HAP-1 (cell line): ENCODE results near the gene SDC3.

ENCODE experiments used
- DNase-seq, 2 experiments: peaks; one replicate each; pipeline ENCODE4 v3.0.0-alpha.2; 2016 to 2020; ENCODE audit warnings: low spot score in 2 of 2
- H3K27me3 ChIP-seq: fragments of 250-450 bp; sonication (Bioruptor Pico); 2 replicates; pipeline ENCODE4 v1.5.1; 2020; ENCODE audit warnings: low read depth, mild to moderate bottlenecking, moderate library complexity
- H3K36me3 ChIP-seq: fragments of 250-450 bp; sonication (Bioruptor Pico); replicated peaks from 2 replicates; pipeline ENCODE4 v1.5.1; 2020; ENCODE audit warnings: mild to moderate bottlenecking
- H3K4me1 ChIP-seq: fragments of 250-450 bp; sonication (Bioruptor Pico); 2 replicates; pipeline ENCODE4 v1.5.1; 2020; ENCODE audit warnings: mild to moderate bottlenecking
- H3K4me3 ChIP-seq: fragments of 250-450 bp; sonication (Bioruptor Pico); 2 replicates; pipeline ENCODE4 v1.5.1; 2020; ENCODE audit warnings: mild to moderate bottlenecking, moderate library complexity
- H3K9me3 ChIP-seq: fragments of 250-450 bp; sonication (Bioruptor Pico); 2 replicates; pipeline ENCODE4 v1.5.1; 2020; ENCODE audit warnings: mild to moderate bottlenecking, moderate library complexity
- in situ Hi-C: fragments of 300-500 bp; cut with MboI; formaldehyde crosslinking; loops from 3 replicates; pipeline ENCODE4 v1.14.3; 2020; ENCODE audit warnings: low sequenced_read_pairs, inconsistent platforms, mixed read lengths

Gene SDC3

GRCh38 chr1:30916296-30916695, 7.7 kb upstream of the SDC3 start:
- no peak for DNase-seq
- H3K27me3 ChIP-seq, result no peaks in the 10 kb centered on the region
- in situ Hi-C loops, result loop anchor here (25.0 kb wide), 1 partner anchor 1679 kb away; the partner anchor contains the start of genes MECR and PTPRU
- no peaks in the 10 kb centered on the region for H3K9me3 ChIP-seq
- peaks cover 4% of the 10 kb centered on the region; the same call in 1 of the 2 replicates for H3K4me1 ChIP-seq
- H3K4me3 ChIP-seq, result no peak overlapping the region
- H3K36me3 ChIP-seq, result no peaks in the 10 kb centered on the region

- no peak for DNase-seq
- peaks cover 4% of the 10 kb centered on the region; the same call in 1 of the 2 replicates for H3K4me1 ChIP-seq
- no peaks in the 10 kb centered on the region for H3K9me3 ChIP-seq
- no peaks in the 10 kb centered on the region for H3K27me3 ChIP-seq
- in situ Hi-C loops, result loop anchor here (25.0 kb wide), 1 partner anchor 1678 kb away; the partner anchor contains the start of genes MECR and PTPRU
- no peak overlapping the region for H3K4me3 ChIP-seq
- no peaks in the 10 kb centered on the region for H3K36me3 ChIP-seq
These were observed 7.1 kb upstream of the SDC3 start for GRCh38 chr1:30915491-30916230.

GRCh38 chr1:30914931-30915330, 6.4 kb upstream of the SDC3 start:
- H3K9me3 ChIP-seq, result no peaks in the 10 kb centered on the region
- in situ Hi-C loops, result loop anchor here (5.0 to 25.0 kb wide), 3 partner anchors 113 to 1678 kb away; partner anchors contain the start of genes MECR and PTPRU
- no peak for DNase-seq
- H3K36me3 ChIP-seq, result no peaks in the 10 kb centered on the region
- no peak overlapping the region for H3K4me3 ChIP-seq
- H3K4me1 ChIP-seq, result peaks cover 4% of the 10 kb centered on the region; the same call in 1 of the 2 replicates
- H3K27me3 ChIP-seq, result no peaks in the 10 kb centered on the region

GRCh38 chr1:30914587-30914922, 6.0 kb upstream of the SDC3 start:
- in situ Hi-C loops, result loop anchor here (5.0 to 25.0 kb wide), 3 partner anchors 112 to 1677 kb away; partner anchors contain the start of genes MECR and PTPRU
- H3K4me3 ChIP-seq, result no peak overlapping the region

GRCh38 chr1:30912913-30913652, 4.5 kb upstream of the SDC3 start:
- Histone ChIP-seq H3K9me3 (no peaks in the 10 kb centered on the region), H3K4me1 (peaks cover 3% of the 10 kb centered on the region; the same call in 1 of the 2 replicates), H3K4me3 (no peak overlapping the region), H3K36me3 (no peaks in the 10 kb centered on the region), H3K27me3 (no peaks in the 10 kb centered on the region)
- DNase-seq, result no peak
- in situ Hi-C loops, result loop anchor here (5.0 to 25.0 kb wide), 3 partner anchors 111 to 1676 kb away; partner anchors contain the start of genes MECR and PTPRU

More at GRCh38 chr1:30914587-30914922, 6.0 kb upstream of the SDC3 start:
- H3K4me1 ChIP-seq, result peaks cover 3% of the 10 kb centered on the region; the same call in 1 of the 2 replicates
- H3K36me3 ChIP-seq, result no peaks in the 10 kb centered on the region
- no peaks in the 10 kb centered on the region for H3K9me3 ChIP-seq
- no peaks in the 10 kb centered on the region for H3K27me3 ChIP-seq
- no peak for DNase-seq

GRCh38 chr1:30912224-30912623, 3.7 kb upstream of the SDC3 start:
- Histone ChIP-seq H3K4me1 (peaks cover 3% of the 10 kb centered on the region; the same call in 1 of the 2 replicates), H3K4me3 (no peak overlapping the region)
- in situ Hi-C loops, result loop anchor here (5.0 to 25.0 kb wide), 3 partner anchors 110 to 1675 kb away; partner anchors contain the start of genes MECR and PTPRU

GRCh38 chr1:30911059-30911954, 2.7 kb upstream of the SDC3 start:
- in situ Hi-C loops, result loop anchor here (5.0 to 25.0 kb wide), 3 partner anchors 109 to 1674 kb away; partner anchors contain the start of genes MECR and PTPRU

More at GRCh38 chr1:30912224-30912623, 3.7 kb upstream of the SDC3 start:
- DNase-seq, result no peak
- Histone ChIP-seq H3K27me3 (no peaks in the 10 kb centered on the region), H3K36me3 (no peaks in the 10 kb centered on the region), H3K9me3 (no peaks in the 10 kb centered on the region)

GRCh38 chr1:30909365-30910068, 959 bp upstream of the SDC3 start:
- Histone ChIP-seq H3K36me3 (no peaks in the 10 kb centered on the region), H3K4me1 (peaks cover 3% of the 10 kb centered on the region; the same call in 1 of the 2 replicates), H3K4me3 (no peak overlapping the region; the same call in 1 of the 2 replicates), H3K9me3 (no peaks in the 10 kb centered on the region), H3K27me3 (no peaks in the 10 kb centered on the region)
- in situ Hi-C loops, result loop anchor here (5.0 to 25.0 kb wide), 3 partner anchors 107 to 1672 kb away; partner anchors contain the start of genes MECR and PTPRU
- peak in 1 of 2 experiments; percentile 32 for DNase-seq

More at GRCh38 chr1:30911059-30911954, 2.7 kb upstream of the SDC3 start:
- Histone ChIP-seq H3K4me1 (peaks cover 3% of the 10 kb centered on the region; the same call in 1 of the 2 replicates), H3K27me3 (no peaks in the 10 kb centered on the region), H3K9me3 (no peaks in the 10 kb centered on the region), H3K4me3 (no peak overlapping the region), H3K36me3 (no peaks in the 10 kb centered on the region)
- DNase-seq, result peak; percentile 77 to 95

GRCh38 chr1:30908316-30908695, 252 bp downstream of the SDC3 start:
- no peaks in the 10 kb centered on the region for H3K9me3 ChIP-seq
- in situ Hi-C loops, result loop anchor here (25.0 kb wide), 1 partner anchor 1671 kb away; the partner anchor contains the start of genes MECR and PTPRU

GRCh38 chr1:30907481-30908315, 860 bp downstream of the SDC3 start:
- H3K4me1 ChIP-seq, result peaks cover 3% of the 10 kb centered on the region; the same call in 1 of the 2 replicates
- H3K27me3 ChIP-seq, result no peaks in the 10 kb centered on the region
- H3K4me3 ChIP-seq, result peak overlapping the region; percentile 45
- in situ Hi-C loops, result loop anchor here (25.0 kb wide), 1 partner anchor 1670 kb away; the partner anchor contains the start of genes MECR and PTPRU
- H3K9me3 ChIP-seq, result no peaks in the 10 kb centered on the region
- H3K36me3 ChIP-seq, result no peaks in the 10 kb centered on the region
- no peak for DNase-seq

More at GRCh38 chr1:30908316-30908695, 252 bp downstream of the SDC3 start:
- Histone ChIP-seq H3K36me3 (no peaks in the 10 kb centered on the region), H3K4me1 (peaks cover 3% of the 10 kb centered on the region; the same call in 1 of the 2 replicates), H3K27me3 (no peaks in the 10 kb centered on the region), H3K4me3 (peak overlapping the region; percentile 45)
- peak in 1 of 2 experiments; percentile 30 for DNase-seq

- Histone ChIP-seq H3K9me3 (no peaks in the 10 kb centered on the region), H3K4me3 (no peak overlapping the region; the same call in 1 of the 2 replicates), H3K36me3 (no peaks in the 10 kb centered on the region), H3K27me3 (no peaks in the 10 kb centered on the region), H3K4me1 (peaks cover 3% of the 10 kb centered on the region; the same call in 1 of the 2 replicates)
- in situ Hi-C loops, result loop anchor here (25.0 kb wide), 1 partner anchor 1670 kb away; the partner anchor contains the start of genes MECR and PTPRU
- DNase-seq, result no peak
These were observed 1.7 kb downstream of the SDC3 start for GRCh38 chr1:30906631-30907441.
